Endothelial cell of umbilical vein (primary cell): Measurements from ENCODE around the gene BABAM2. TPM values are rescaled to one million over a fixed set of nuclear protein-coding genes. Genes with fewer than 3 reads are reported as not detected.

ENCODE experiments used
- BruUV-seq: library from RNA; stranded (reverse); fragments of 400-500 nt; replicated peaks from 2 replicates; lab custom pipeline; 2021; lab: Mats Ljungman, UMichigan
- CTCF ChIA-PET: fragments of 300-600, 350-600 bp; sonication (Branson Sonifier 250); formaldehyde crosslinking; loops from one replicate; lab custom pipeline; 2021; ENCODE audit warnings: antibody characterized with exemption, inconsistent platforms; lab: Charles Lee
- POLR2A ChIA-PET: fragments of 300-600, 350-600 bp; sonication (Branson Sonifier 250); formaldehyde crosslinking; loops from one replicate; lab custom pipeline; 2021; ENCODE audit warnings: antibody characterized with exemption, inconsistent platforms; lab: Charles Lee
- DNase-seq: peaks from one replicate; pipeline ENCODE4 v3.0.0-alpha.2; 2011; ENCODE audit warnings: low read depth, low spot score
- FAIRE-seq: peaks from 2 replicates; lab custom pipeline; 2011; peaks lifted over from hg19 to GRCh38; lab: Jason Lieb, UNC
- H2AFZ ChIP-seq: 2 replicates; pipeline ENCODE4 v1.6.0; 2012; ENCODE audit warnings: low read depth, low read length, control low read depth, inconsistent platforms
- H3K27ac ChIP-seq: 2 replicates; pipeline ENCODE4 v1.5.1; 2011; ENCODE audit warnings: low read depth, mild to moderate bottlenecking, control low read depth, low read length, moderate library complexity; ENCODE audit not compliant: insufficient read depth
- H3K27me3 ChIP-seq, 2 experiments: 2 replicates each; pipeline versions ENCODE4 v1.6.0 to v1.6.1; 2011; ENCODE audit warnings: low read length in 2 of 2, mixed read lengths in 1 of 2; ENCODE audit not compliant: control insufficient read depth in 2 of 2, insufficient read depth in 2 of 2
- H3K36me3 ChIP-seq, 2 experiments: 2 replicates in 1 of 2; 3 replicates in 1 of 2; pipeline ENCODE4 v1.5.1; 2011; ENCODE audit warnings: low read length in 2 of 2, mild to moderate bottlenecking in 1 of 2, moderate library complexity in 1 of 2; ENCODE audit not compliant: control insufficient read depth in 2 of 2, insufficient read depth in 2 of 2; ENCODE audit errors: extremely low read depth in 1 of 2
- H3K4me1 ChIP-seq: 3 replicates; pipeline ENCODE4 v1.5.1; 2011; ENCODE audit warnings: mild to moderate bottlenecking, low read length; ENCODE audit not compliant: control insufficient read depth, insufficient read depth; ENCODE audit errors: extremely low read depth
- H3K4me2 ChIP-seq: 2 replicates; pipeline ENCODE4 v1.6.1; 2011; ENCODE audit warnings: low read length, control low read depth, mixed read lengths; ENCODE audit not compliant: insufficient read depth
- H3K4me3 ChIP-seq, 3 experiments: fragments of 200-600 bp in 1 of 3; sonication (generic), shearing (Covaris generic) in 1 of 3; replicated peaks in 1 of 3; 2 replicates each; pipeline ENCODE4 v1.5.1; 2011 to 2016; ENCODE audit warnings: control low read depth in 3 of 3, low read length in 3 of 3, mild to moderate bottlenecking in 2 of 3, inconsistent platforms in 1 of 3, low read depth in 1 of 3, moderate library complexity in 1 of 3; ENCODE audit not compliant: insufficient read depth in 1 of 3
- H3K79me2 ChIP-seq: 2 replicates; pipeline ENCODE4 v1.6.0; 2012; ENCODE audit warnings: low read length, inconsistent platforms; ENCODE audit not compliant: control insufficient read depth, insufficient read depth
- H3K9ac ChIP-seq: replicated peaks from 2 replicates; pipeline ENCODE3; 2011; ENCODE audit warnings: low read length, control low read depth; ENCODE audit not compliant: insufficient read depth; ENCODE audit errors: extremely low read depth
- H3K9me1 ChIP-seq: replicated peaks from 3 replicates; pipeline ENCODE4 v1.6.0; 2011; ENCODE audit warnings: mild to moderate bottlenecking, low read length; ENCODE audit not compliant: control insufficient read depth, insufficient read depth; ENCODE audit errors: extremely low read depth
- H3K9me3 ChIP-seq: replicated peaks from 2 replicates; pipeline ENCODE4 v1.5.1; 2012; ENCODE audit warnings: low read length, inconsistent platforms; ENCODE audit not compliant: control insufficient read depth, insufficient read depth
- H4K20me1 ChIP-seq: replicated peaks from 2 replicates; pipeline ENCODE3; 2011; ENCODE audit warnings: mild to moderate bottlenecking, low read length; ENCODE audit not compliant: control insufficient read depth, insufficient read depth; ENCODE audit errors: extremely low read depth
- CTCF ChIP-seq, 2 donors: IDR thresholded peaks; 1 replicate in 1 of 2; 2 replicates in 1 of 2; pipeline ENCODE4 v1.5.1; 2011; ENCODE audit warnings: low read length in 2 of 2, mild to moderate bottlenecking in 2 of 2, moderate library complexity in 2 of 2, control low read depth in 1 of 2, inconsistent platforms in 1 of 2, low read depth in 1 of 2; ENCODE audit not compliant: insufficient read depth in 1 of 2; ENCODE audit errors: extremely low read depth in 1 of 2
- EZH2 ChIP-seq: IDR thresholded peaks from 2 replicates; pipeline ENCODE4 v1.6.1; 2012; ENCODE audit warnings: borderline replicate concordance, low read depth, mild to moderate bottlenecking, moderate library complexity, low read length, inconsistent platforms; ENCODE audit not compliant: severe bottlenecking
- FOS ChIP-seq: IDR thresholded peaks from 2 replicates; pipeline ENCODE4 v1.6.1; 2011; ENCODE audit warnings: mild to moderate bottlenecking, low read length, moderate library complexity, borderline replicate concordance; ENCODE audit not compliant: insufficient read depth
- GATA2 ChIP-seq: IDR thresholded peaks from 2 replicates; pipeline ENCODE4 v1.7.0; 2011; ENCODE audit warnings: low read depth, mild to moderate bottlenecking, moderate library complexity, mixed read lengths, low read length; ENCODE audit not compliant: insufficient read length, insufficient read depth
- JUN ChIP-seq: IDR thresholded peaks from 2 replicates; pipeline ENCODE4 v1.6.1; 2011; ENCODE audit warnings: borderline replicate concordance, low read depth; ENCODE audit not compliant: insufficient read length, insufficient read depth
- MYC ChIP-seq: IDR thresholded peaks from one replicate; pipeline ENCODE4 v1.6.1; 2011; ENCODE audit warnings: mild to moderate bottlenecking, low read depth, low read length
- POLR2A ChIP-seq: IDR thresholded peaks from 2 replicates; pipeline ENCODE4 v1.6.1; 2012; ENCODE audit warnings: low read depth, mild to moderate bottlenecking, control low read depth, low read length
- POLR2AphosphoS5 ChIP-seq: IDR thresholded peaks from 2 replicates; pipeline ENCODE4 v1.6.1; 2012; ENCODE audit warnings: low read depth, mild to moderate bottlenecking, control low read depth, low read length, moderate library complexity; ENCODE audit not compliant: insufficient read depth
- dilution Hi-C: fragments of 300-500 bp; cut with MboI; formaldehyde crosslinking; loops from one replicate; pipeline ENCODE4 v1.15.0; 2019; ENCODE audit warnings: low sequenced_read_pairs; ENCODE audit not compliant: extremely low pct_ligation_motif_present
- intact Hi-C: fragments of 100-400 bp; cut with micrococcal nuclease; formaldehyde crosslinking; loops from one replicate; pipeline ENCODE4 v1.10.0; 2022
- polyA plus RNA-seq, 4 experiments: library from polyadenylated mRNA; depleted of rRNA in 3 of 4; stranded (reverse) in 3 of 4; unstranded in 1 of 4; fragments of >200 nt; gene quantifications; 2 replicates each; pipeline versions ENCODE4 v1.2.1 to v1.2.3, GENCODE V29; 2011 to 2012; ENCODE audit warnings: missing spikeins in 1 of 4
- total RNA-seq: library from RNA; stranded (reverse); gene quantifications from 2 replicates; pipeline ENCODE4 v1.2.3, GENCODE V29; 2021
- TF ChIP-seq, protein P1 (sequence below): IDR thresholded peaks from 2 replicates; pipeline ENCODE4 v1.6.1; 2011; ENCODE audit not compliant: insufficient read depth, insufficient read length

Gene BABAM2
- total and polyA plus RNA-seq, 2 donors (not counting 3 experiments of a cell fraction or from before 2014, with no cell fraction given): 19.9 to 27.6 TPM

GRCh38 chr2:28172114-28172898 is 281.8 kb downstream of the BABAM2 start:
- ChIA-PET POLR2A (no interaction called here), CTCF (no interaction called here)
- no peaks in the 10 kb centered on the region for H4K20me1 ChIP-seq
- no peaks in the 10 kb centered on the region for H3K27me3 ChIP-seq
- no peaks in the 10 kb centered on the region for H3K4me1 ChIP-seq
- no peak overlapping the region for H2AFZ ChIP-seq
- dilution Hi-C loops (no loop called here), intact Hi-C loops (no loop called here)
- no peak overlapping the region for H3K9ac ChIP-seq
- no peaks in the 10 kb centered on the region for H3K9me3 ChIP-seq
- no TSS peak for BruUV-seq
- FAIRE-seq (no peak), DNase-seq (peak; percentile 12)
- H3K9me1 ChIP-seq: no peaks in the 10 kb centered on the region
- no peak for TF ChIP-seq FOS
- TF ChIP-seq, protein P1, sequence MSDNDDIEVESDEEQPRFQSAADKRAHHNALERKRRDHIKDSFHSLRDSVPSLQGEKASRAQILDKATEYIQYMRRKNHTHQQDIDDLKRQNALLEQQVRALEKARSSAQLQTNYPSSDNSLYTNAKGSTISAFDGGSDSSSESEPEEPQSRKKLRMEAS: no peak
- TF ChIP-seq JUN: no peak
- TF ChIP-seq POLR2A: no peak
- H3K79me2 ChIP-seq: no peaks in the 10 kb centered on the region
- no peak overlapping the region for H3K27ac ChIP-seq
- no peaks in the 10 kb centered on the region for H3K36me3 ChIP-seq
- no peak overlapping the region for H3K4me3 ChIP-seq
- H3K4me2 ChIP-seq: no peak overlapping the region

DNA sequence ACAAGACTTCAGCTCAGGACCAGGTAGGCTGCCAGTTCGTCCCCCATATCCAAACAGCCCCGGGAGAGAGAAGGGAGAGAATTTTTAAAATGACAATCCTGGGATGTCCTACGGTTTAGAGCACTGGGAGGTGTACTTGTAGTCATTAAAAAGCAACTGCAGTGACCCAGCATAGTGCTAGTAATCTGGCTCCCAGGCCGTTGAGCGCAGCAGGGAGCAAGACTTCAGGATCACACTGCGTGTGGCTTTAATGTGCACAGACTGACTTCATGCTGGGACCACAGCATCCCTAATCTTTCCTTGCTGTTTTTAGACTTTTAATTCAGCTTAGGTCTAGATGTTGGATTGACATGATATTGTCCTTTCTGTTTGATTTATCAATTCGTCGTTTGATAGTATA is 282.8 kb downstream of the BABAM2 start:
- Histone ChIP-seq H2AFZ (no peak overlapping the region), H3K4me3 (no peak overlapping the region), H3K9me1 (no peaks in the 10 kb centered on the region), H3K4me2 (no peak overlapping the region), H4K20me1 (no peaks in the 10 kb centered on the region), H3K27ac (no peak overlapping the region), H3K36me3 (no peaks in the 10 kb centered on the region), H3K9me3 (no peaks in the 10 kb centered on the region), H3K4me1 (no peaks in the 10 kb centered on the region), H3K79me2 (no peaks in the 10 kb centered on the region), H3K9ac (no peak overlapping the region), H3K27me3 (no peaks in the 10 kb centered on the region)
- no TSS peak for BruUV-seq
- DNase-seq (no peak), FAIRE-seq (no peak)
- intact Hi-C loops (no loop called here), dilution Hi-C loops (no loop called here)
- ChIA-PET POLR2A (no interaction called here), CTCF (interaction anchor here (1.1 kb wide), 1 partner anchor 10 kb away, joined by 3 read pairs; no protein-coding TSS in a partner anchor)
- TF ChIP-seq JUN (no peak), POLR2AphosphoS5 (no peak), MYC (no peak), CTCF (IDR thresholded peaks at IDR 0.05; ENCODE audit: extremely low read depth in 1 of 2, insufficient read depth in 1 of 2, low read depth in 1 of 2, low read length in 2 of 2) (no peak), POLR2A (no peak), GATA2 (no peak), FOS (no peak), EZH2 (no peak)
- TF ChIP-seq, protein P1: no peak
